K562 (cell line): ENCODE measurements around the gene AKAP13. TPM values are rescaled to one million over a fixed set of nuclear protein-coding genes. Genes with fewer than 3 reads are reported as not detected.

Experiments used
- ATAC-seq: fragments of 200-7000 bp; cut with Tn5 transposase; 3 replicates; pipeline ENCODE4 v1.9.1; 2020; ENCODE audit warnings: moderate library complexity
- BruUV-seq: library from RNA; stranded (reverse); fragments of 400-500 nt; replicated peaks from 2 replicates; lab custom pipeline; 2021; lab: Mats Ljungman, UMichigan
- CTCF ChIA-PET: fragments of 300-600 bp; formaldehyde crosslinking; extraction: SDS; loops from one replicate; lab custom pipeline; 2021; ENCODE audit warnings: low intra/inter-chr PET ratio; lab: Yijun Ruan, JAX
- POLR2A ChIA-PET: fragments of 300-600, 350-650 bp; sonication (Branson Sonifier 250); formaldehyde crosslinking; extraction: SDS; loops from one replicate; lab custom pipeline; 2021; ENCODE audit warnings: antibody characterized with exemption, inconsistent platforms; lab: Yijun Ruan, JAX
- DNase-seq, 4 experiments: peaks; one replicate each; pipeline versions ENCODE4 v3.0.0 to v3.0.0-alpha.2; 2011 to 2018; ENCODE audit warnings: low spot score in 3 of 4, mixed read lengths in 3 of 4; ENCODE audit errors: extremely low read depth in 1 of 4
- FAIRE-seq: peaks from 2 replicates; lab custom pipeline; 2011; peaks lifted over from hg19 to GRCh38; lab: Jason Lieb, UNC
- H2AFZ ChIP-seq: 2 replicates; pipeline ENCODE4 v1.6.0; 2011; ENCODE audit warnings: low read depth, low read length, control low read depth, inconsistent platforms
- H3K27ac ChIP-seq: fragments of 200-600 bp; 3 replicates; pipeline ENCODE4 v1.8.0; 2011; ENCODE audit warnings: low read depth, mild to moderate bottlenecking, control low read depth, inconsistent platforms, low read length, moderate library complexity, mixed read lengths; ENCODE audit errors: extremely low read depth
- H3K27me3 ChIP-seq, 2 experiments: fragments of 300-600 bp in 1 of 2; 2 replicates in 1 of 2; 3 replicates in 1 of 2; pipeline versions ENCODE4 v1.6.0 to v1.8.0; 2011; ENCODE audit warnings: inconsistent platforms in 2 of 2, low read length in 2 of 2, mild to moderate bottlenecking in 1 of 2, mixed read lengths in 1 of 2, moderate library complexity in 1 of 2; ENCODE audit not compliant: control insufficient read depth in 2 of 2, insufficient read depth in 2 of 2
- H3K36me3 ChIP-seq: fragments of 300-600 bp; 3 replicates; pipeline ENCODE4 v1.8.0; 2011; ENCODE audit warnings: mild to moderate bottlenecking, low read length, inconsistent platforms; ENCODE audit not compliant: control insufficient read depth, insufficient read depth
- H3K4me1 ChIP-seq, 2 experiments: fragments of 200-600 bp in 1 of 2; replicated peaks in 1 of 2; 2 replicates in 1 of 2; 3 replicates in 1 of 2; pipeline versions ENCODE4 v1.5.1 to v1.8.0; 2011; ENCODE audit warnings: inconsistent platforms in 2 of 2, low read length in 2 of 2, mild to moderate bottlenecking in 1 of 2, mixed read lengths in 1 of 2, moderate library complexity in 1 of 2; ENCODE audit not compliant: control insufficient read depth in 2 of 2, insufficient read depth in 2 of 2
- H3K4me2 ChIP-seq: 2 replicates; pipeline ENCODE4 v1.6.1; 2011; ENCODE audit warnings: low read length, control low read depth, inconsistent platforms, mixed read lengths; ENCODE audit not compliant: insufficient read depth
- H3K4me3 ChIP-seq: fragments of 200-600 bp; sonication (generic), shearing (Covaris generic); 2 replicates; pipeline ENCODE4 v1.5.1; 2016; ENCODE audit warnings: control low read depth, inconsistent platforms
- H3K79me2 ChIP-seq: fragments of 200-600 bp; 3 replicates; pipeline ENCODE4 v1.8.0; 2011; ENCODE audit warnings: low read length, inconsistent platforms; ENCODE audit not compliant: control insufficient read depth, insufficient read depth
- H3K9ac ChIP-seq, 2 experiments: 2 replicates each; pipeline versions ENCODE4 v1.6.0 to v1.6.1; 2011; ENCODE audit warnings: low read depth in 2 of 2, low read length in 2 of 2, control low read depth in 1 of 2, inconsistent platforms in 1 of 2, mild to moderate bottlenecking in 1 of 2, mixed read lengths in 1 of 2; ENCODE audit not compliant: insufficient read depth in 1 of 2
- H3K9me1 ChIP-seq: one replicate; pipeline ENCODE4 v1.6.0; 2011; ENCODE audit warnings: inconsistent platforms, mild to moderate bottlenecking, low read length, moderate library complexity; ENCODE audit not compliant: control insufficient read depth, insufficient read depth
- H3K9me3 ChIP-seq: replicated peaks from 2 replicates; pipeline ENCODE4 v1.5.1; 2011; ENCODE audit warnings: low read depth, low read length, inconsistent platforms; ENCODE audit not compliant: control insufficient read depth, insufficient read depth
- H4K20me1 ChIP-seq: replicated peaks from 2 replicates; pipeline ENCODE4 v1.6.1; 2011; ENCODE audit warnings: low read length, inconsistent platforms, mixed read lengths; ENCODE audit not compliant: control insufficient read depth, insufficient read depth
- ADNP ChIP-seq: fragments of 200-800 bp; sonication (Bioruptor generic); IDR thresholded peaks from 2 replicates; pipeline ENCODE4 v1.6.1; 2016; ENCODE audit warnings: missing genetic modification characterization, missing compliant biosample characterization
- CREB1 ChIP-seq, 2 experiments: sonication (generic) in 1 of 2; formaldehyde crosslinking in 1 of 2; IDR thresholded peaks; 2 replicates each; pipeline versions ENCODE4 v1.6.1 to v1.8.0; 2012 to 2022; ENCODE audit warnings: inconsistent platforms in 1 of 2, mild to moderate bottlenecking in 1 of 2, missing genetic modification reagents in 1 of 2, moderate library complexity in 1 of 2
- FOXJ3 ChIP-seq: sonication (generic); formaldehyde crosslinking; IDR thresholded peaks from 2 replicates; pipeline ENCODE4 v1.4.0; 2020; ENCODE audit warnings: mild to moderate bottlenecking, missing genetic modification reagents
- FOXP1 ChIP-seq: sonication (generic); formaldehyde crosslinking; IDR thresholded peaks from 2 replicates; pipeline ENCODE4 v1.8.0; 2022; ENCODE audit warnings: mild to moderate bottlenecking, missing genetic modification reagents
- HMG20A ChIP-seq: fragments of 450-650 bp; formaldehyde crosslinking; conservative IDR thresholded peaks from 2 replicates; pipeline ENCODE4 v1.4.0; 2020; ENCODE audit warnings: mild to moderate bottlenecking, mixed read lengths
- HNRNPLL ChIP-seq: fragments of 200-400 bp; formaldehyde crosslinking; IDR thresholded peaks from 2 replicates; pipeline ENCODE4 v1.6.1; 2017; ENCODE audit warnings: low read length, low read depth, mild to moderate bottlenecking; ENCODE audit not compliant: poor library complexity, severe bottlenecking
- JUND ChIP-seq, 2 experiments: IDR thresholded peaks; 2 replicates in 1 of 2; 3 replicates in 1 of 2; pipeline ENCODE4 v1.6.1; 2011; ENCODE audit warnings: borderline replicate concordance in 2 of 2, low read depth in 2 of 2, low read length in 2 of 2, improper control_type of control experiment in 1 of 2, missing biosample characterization in 1 of 2, missing genetic modification characterization in 1 of 2, missing genetic modification reagents in 1 of 2
- KLF16 ChIP-seq: IDR thresholded peaks from 2 replicates; pipeline ENCODE4 v1.6.1; 2016; ENCODE audit warnings: antibody characterized with exemption
- SMAD2 ChIP-seq: fragments of 150-350 bp; IDR thresholded peaks from 2 replicates; pipeline ENCODE4 v1.6.1; 2014; ENCODE audit warnings: low read depth, mild to moderate bottlenecking, low read length
- SOX6 ChIP-seq: fragments of 450-650 bp; IDR thresholded peaks from 2 replicates; pipeline ENCODE4 v1.6.1; 2014; ENCODE audit warnings: mild to moderate bottlenecking
- TARDBP ChIP-seq: fragments of 450-650 bp; IDR thresholded peaks from 2 replicates; pipeline ENCODE4 v1.6.1; 2016
- TEAD1 ChIP-seq, 2 experiments: fragments of 450-650 bp in 1 of 2; sonication (generic) in 1 of 2; formaldehyde crosslinking; IDR thresholded peaks; 2 replicates each; pipeline versions ENCODE4 v1.4.0 to v1.8.0; 2020 to 2022; ENCODE audit warnings: mild to moderate bottlenecking in 2 of 2, missing genetic modification reagents in 1 of 2
- WHSC1 ChIP-seq: IDR thresholded peaks from one replicate; pipeline ENCODE4 v1.6.1; 2012; ENCODE audit warnings: low read length, control low read depth, inconsistent platforms
- ZNF23 ChIP-seq: fragments of 250-450 bp; sonication (Bioruptor Pico); IDR thresholded peaks from 2 replicates; pipeline ENCODE4 v1.4.0; 2020; ENCODE audit warnings: mild to moderate bottlenecking
- ZNF644 ChIP-seq: fragments of 200-800 bp; sonication (Bioruptor generic); IDR thresholded peaks from 2 replicates; pipeline ENCODE4 v1.6.1; 2016; ENCODE audit warnings: low read depth, missing genetic modification characterization, missing compliant biosample characterization
- ZNF695 ChIP-seq: fragments of 450-650 bp; formaldehyde crosslinking; IDR thresholded peaks from 2 replicates; pipeline ENCODE4 v1.4.0; 2020; ENCODE audit warnings: mild to moderate bottlenecking, moderate library complexity
- ZNF77 ChIP-seq: fragments of 250-450 bp; sonication (Bioruptor Pico); IDR thresholded peaks from 2 replicates; pipeline ENCODE4 v1.5.0; 2020
- WGBS: fragments of 100-300 bp; shearing (Covaris generic); methylation state at CpG from one replicate; pipeline ENCODE4 v1.1.6; 2016; ENCODE audit warnings: low coverage, mixed read lengths; ENCODE audit not compliant: insufficient coverage; ENCODE audit errors: missing lambda C conversion rate; 5-methylcytosine and 5-hydroxymethylcytosine counted together
- in situ Hi-C: fragments of 300-500 bp; cut with MboI; formaldehyde crosslinking; loops from 4 replicates; pipeline ENCODE4 v1.15.0; 2018; ENCODE audit warnings: inconsistent platforms, mixed read lengths
- intact Hi-C: fragments of 100-400 bp; cut with micrococcal nuclease; formaldehyde crosslinking; loops from 2 replicates; pipeline ENCODE4 v1.14.2; 2022
- polyA plus RNA-seq, 8 experiments: library from polyadenylated mRNA; depleted of rRNA in 4 of 8; stranded (reverse) in 5 of 8; unstranded in 3 of 8; fragments of >200 nt; fragmentation: Nextera tagmentation in 2 of 8; fragmentation: Illumina TruSeq in 1 of 8; extraction: Ambion mirVana in 2 of 8; extraction: Trizol in 1 of 8; gene quantifications; 2 replicates each; pipeline versions ENCODE4 v1.2.1 to v1.2.3, GENCODE V29; 2011 to 2014; ENCODE audit warnings: inconsistent platforms in 1 of 8, missing spikeins in 1 of 8
- total RNA-seq, 7 experiments: library from RNA; depleted of rRNA in 6 of 7; stranded (reverse); fragments of >200 nt in 6 of 7; fragmentation: Illumina TruSeq in 2 of 7; extraction: Trizol in 2 of 7; gene quantifications; 2 replicates each; pipeline versions ENCODE4 v1.2.1 to v1.2.3, GENCODE V29; 2011 to 2021; ENCODE audit warnings: low replicate concordance in 1 of 7
- TF ChIP-seq, protein P1 (sequence below): sonication (generic); formaldehyde crosslinking; IDR thresholded peaks from 2 replicates; pipeline ENCODE4 v1.8.0; 2022; ENCODE audit warnings: mild to moderate bottlenecking, missing genetic modification reagents

AKAP13 gene
- total and polyA plus RNA-seq, 9 of the 15 experiments (the other 6 are each of a cell fraction or from before 2014, with no cell fraction given): 0.03 to 1.7 (median 0.42) TPM

DNA sequence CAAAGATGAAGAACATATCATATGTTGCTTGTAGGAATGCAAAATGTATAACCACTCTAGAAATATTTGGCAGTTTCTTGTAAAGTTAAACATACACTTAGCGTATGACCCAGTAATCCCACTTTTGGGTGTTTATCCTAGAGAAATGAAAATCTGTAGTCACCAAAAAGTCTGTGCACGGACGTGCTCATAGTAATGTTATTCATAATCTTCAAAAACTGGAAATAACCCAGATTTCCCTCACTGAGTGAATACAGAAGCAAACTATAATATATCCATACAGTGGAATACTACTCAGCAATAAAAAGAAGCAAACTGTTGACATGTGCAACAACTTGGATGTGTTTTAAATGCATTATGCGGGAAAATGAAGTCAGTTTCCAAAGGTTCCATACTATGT is 155.9 kb downstream of the AKAP13 start:
- no peak for FAIRE-seq
- Histone ChIP-seq H3K79me2 (no peaks in the 10 kb centered on the region), H4K20me1 (no peaks in the 10 kb centered on the region), H3K9ac (no peak overlapping the region), H3K27me3 (no peaks in the 10 kb centered on the region; a peak in 1 of 5 replicates), H3K9me3 (no peaks in the 10 kb centered on the region), H3K4me1 (no peaks in the 10 kb centered on the region), H3K4me2 (no peak overlapping the region), H3K27ac (no peak overlapping the region), H3K9me1 (no peaks in the 10 kb centered on the region), H2AFZ (no peak overlapping the region), H3K36me3 (no peaks in the 10 kb centered on the region), H3K4me3 (no peak overlapping the region)
- in situ Hi-C loops: no loop called here
- TF ChIP-seq ADNP (tag) (no peak), FOXJ3 (no peak), TARDBP (no peak), TEAD1 (CRISPR knock-in tag; IDR thresholded peaks at IDR 0.05) (no peak), WHSC1 (no peak), ZNF23 (CRISPR knock-in tag) (no peak), SOX6 (no peak), JUND (IDR thresholded peaks at IDR 0.05; ENCODE audit: borderline replicate concordance, low read depth, low read length) (no peak), JUND (tag; IDR thresholded peaks at IDR 0.05; ENCODE audit: borderline replicate concordance, low read depth, low read length) (no peak), ZNF77 (CRISPR knock-in tag) (no peak), SMAD2 (no peak), FOXP1 (CRISPR knock-in tag) (no peak), CREB1 (IDR thresholded peaks at IDR 0.05) (no peak), CREB1 (CRISPR knock-in tag; IDR thresholded peaks at IDR 0.05) (no peak), ZNF644 (no peak), HNRNPLL (no peak), ZNF695 (CRISPR knock-in tag) (no peak), KLF16 (no peak), HMG20A (CRISPR knock-in tag) (no peak)
- TF ChIP-seq, protein P1, sequence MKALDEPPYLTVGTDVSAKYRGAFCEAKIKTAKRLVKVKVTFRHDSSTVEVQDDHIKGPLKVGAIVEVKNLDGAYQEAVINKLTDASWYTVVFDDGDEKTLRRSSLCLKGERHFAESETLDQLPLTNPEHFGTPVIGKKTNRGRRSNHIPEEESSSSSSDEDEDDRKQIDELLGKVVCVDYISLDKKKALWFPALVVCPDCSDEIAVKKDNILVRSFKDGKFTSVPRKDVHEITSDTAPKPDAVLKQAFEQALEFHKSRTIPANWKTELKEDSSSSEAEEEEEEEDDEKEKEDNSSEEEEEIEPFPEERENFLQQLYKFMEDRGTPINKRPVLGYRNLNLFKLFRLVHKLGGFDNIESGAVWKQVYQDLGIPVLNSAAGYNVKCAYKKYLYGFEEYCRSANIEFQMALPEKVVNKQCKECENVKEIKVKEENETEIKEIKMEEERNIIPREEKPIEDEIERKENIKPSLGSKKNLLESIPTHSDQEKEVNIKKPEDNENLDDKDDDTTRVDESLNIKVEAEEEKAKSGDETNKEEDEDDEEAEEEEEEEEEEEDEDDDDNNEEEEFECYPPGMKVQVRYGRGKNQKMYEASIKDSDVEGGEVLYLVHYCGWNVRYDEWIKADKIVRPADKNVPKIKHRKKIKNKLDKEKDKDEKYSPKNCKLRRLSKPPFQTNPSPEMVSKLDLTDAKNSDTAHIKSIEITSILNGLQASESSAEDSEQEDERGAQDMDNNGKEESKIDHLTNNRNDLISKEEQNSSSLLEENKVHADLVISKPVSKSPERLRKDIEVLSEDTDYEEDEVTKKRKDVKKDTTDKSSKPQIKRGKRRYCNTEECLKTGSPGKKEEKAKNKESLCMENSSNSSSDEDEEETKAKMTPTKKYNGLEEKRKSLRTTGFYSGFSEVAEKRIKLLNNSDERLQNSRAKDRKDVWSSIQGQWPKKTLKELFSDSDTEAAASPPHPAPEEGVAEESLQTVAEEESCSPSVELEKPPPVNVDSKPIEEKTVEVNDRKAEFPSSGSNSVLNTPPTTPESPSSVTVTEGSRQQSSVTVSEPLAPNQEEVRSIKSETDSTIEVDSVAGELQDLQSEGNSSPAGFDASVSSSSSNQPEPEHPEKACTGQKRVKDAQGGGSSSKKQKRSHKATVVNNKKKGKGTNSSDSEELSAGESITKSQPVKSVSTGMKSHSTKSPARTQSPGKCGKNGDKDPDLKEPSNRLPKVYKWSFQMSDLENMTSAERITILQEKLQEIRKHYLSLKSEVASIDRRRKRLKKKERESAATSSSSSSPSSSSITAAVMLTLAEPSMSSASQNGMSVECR: no peak
- POLR2A ChIA-PET: no interaction called here
- intact Hi-C loops: no loop called here
- no peak for ATAC-seq
- DNase-seq: no peak
- BruUV-seq: no TSS peak
- WGBS: 6% methylated on average over 4 of the region's 4 CpGs
- CTCF ChIA-PET: no interaction called here
